Activated CD4-positive, alpha-beta T cell treated with anti-CD3 and anti-CD28 coated beads for 4 hours (primary cell): ENCODE data around the gene KCNJ9.

ENCODE experiments used
- DNase-seq, 2 donors: peaks; one replicate each; pipeline ENCODE4 v3.0.0-alpha.2; 2020

KCNJ9 gene

DNA sequence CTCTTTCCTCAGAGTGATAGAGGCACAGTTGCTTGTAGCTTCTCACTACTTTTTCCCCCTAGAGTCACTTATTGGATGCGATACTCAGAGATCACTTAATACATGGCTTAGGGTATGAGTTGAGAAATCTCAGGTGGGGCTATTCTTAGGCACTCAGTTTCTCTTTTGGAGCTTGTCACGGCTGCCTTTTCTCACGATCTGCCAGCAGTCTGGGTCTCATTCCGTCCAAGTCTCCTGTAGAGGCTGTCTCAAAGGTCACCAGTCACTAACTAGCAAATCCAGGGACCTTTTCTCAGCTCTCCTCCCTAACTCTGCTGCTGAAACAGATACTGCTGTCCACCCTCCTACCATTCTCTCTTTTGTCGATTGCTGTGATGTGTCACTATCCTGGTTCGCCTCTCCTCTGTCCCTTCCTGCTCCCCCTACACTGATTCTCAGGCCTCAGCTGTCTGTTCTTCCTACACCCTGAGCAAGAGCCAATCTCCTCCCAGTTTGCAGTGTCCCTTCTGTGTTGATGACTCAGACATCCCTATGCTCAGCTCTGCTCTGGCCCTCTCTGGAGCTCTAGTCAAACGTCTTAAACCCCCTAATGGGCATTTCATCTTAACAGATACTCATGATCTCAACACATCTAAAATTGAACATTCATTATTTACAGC is 46.7 kb downstream of the KCNJ9 start:
- no peak for DNase-seq

DNA sequence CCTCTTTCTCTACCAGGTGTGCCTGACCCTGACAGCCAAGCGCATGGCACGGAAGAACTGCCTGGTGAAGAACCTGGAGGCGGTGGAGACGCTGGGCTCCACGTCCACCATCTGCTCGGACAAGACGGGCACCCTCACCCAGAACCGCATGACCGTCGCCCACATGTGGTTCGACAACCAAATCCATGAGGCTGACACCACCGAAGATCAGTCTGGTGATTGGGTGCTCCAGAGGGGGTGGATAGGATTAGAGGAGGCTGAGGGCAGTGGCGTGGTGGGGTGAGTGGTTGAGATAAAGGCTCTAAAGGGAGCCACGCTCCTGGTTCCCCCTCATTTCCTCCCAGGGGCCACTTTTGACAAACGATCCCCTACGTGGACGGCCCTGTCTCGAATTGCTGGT is 47.3 kb downstream of the KCNJ9 start:
- DNase-seq: no peak

DNA sequence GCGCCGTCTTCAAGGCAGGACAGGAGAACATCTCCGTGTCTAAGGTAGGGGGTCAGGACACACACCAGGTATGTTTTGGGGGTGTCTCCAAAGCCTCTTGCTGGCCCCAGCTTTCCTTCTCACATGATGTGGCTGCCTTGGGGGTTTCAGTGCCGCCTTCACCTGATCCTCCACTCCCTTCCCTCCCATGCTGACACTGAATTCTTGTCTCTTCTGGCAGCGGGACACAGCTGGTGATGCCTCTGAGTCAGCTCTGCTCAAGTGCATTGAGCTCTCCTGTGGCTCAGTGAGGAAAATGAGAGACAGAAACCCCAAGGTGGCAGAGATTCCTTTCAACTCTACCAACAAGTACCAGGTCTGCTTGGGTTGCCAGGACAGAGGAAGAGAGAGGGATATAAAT is 47.7 kb downstream of the KCNJ9 start:
- no peak for DNase-seq

DNA sequence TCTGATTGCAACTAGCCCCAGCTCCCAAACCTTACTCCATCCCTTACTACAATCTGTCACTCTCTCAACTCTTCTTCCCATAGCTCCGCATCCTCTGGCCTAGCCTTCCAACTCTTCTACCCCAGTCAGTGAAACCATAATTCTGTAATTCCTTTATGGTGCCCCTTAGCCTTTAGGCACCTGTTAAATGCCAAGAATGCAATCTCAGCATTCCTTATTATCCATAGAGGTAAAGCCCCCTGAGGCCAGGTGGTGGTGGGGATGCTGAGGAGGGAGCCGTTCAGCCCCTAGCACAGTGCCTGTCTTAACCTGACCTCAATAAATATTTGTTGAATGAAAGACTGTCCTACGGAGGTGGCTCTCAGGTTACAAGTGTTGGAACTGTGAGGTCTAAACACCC is 48.2 kb downstream of the KCNJ9 start:
- no peak for DNase-seq

DNA sequence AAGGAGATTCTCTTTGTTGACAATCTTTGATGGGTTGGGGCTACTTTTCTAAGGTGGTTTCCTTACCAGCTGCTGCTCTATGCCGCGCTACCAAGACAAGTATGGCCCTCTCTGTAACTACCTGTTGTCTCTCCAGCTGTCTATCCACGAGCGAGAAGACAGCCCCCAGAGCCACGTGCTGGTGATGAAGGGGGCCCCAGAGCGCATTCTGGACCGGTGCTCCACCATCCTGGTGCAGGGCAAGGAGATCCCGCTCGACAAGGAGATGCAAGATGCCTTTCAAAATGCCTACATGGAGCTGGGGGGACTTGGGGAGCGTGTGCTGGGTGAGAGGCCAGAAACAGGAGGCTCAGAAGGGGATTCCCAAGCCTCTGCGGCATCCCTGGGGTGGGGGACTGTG is 48.6 kb downstream of the KCNJ9 start:
- DNase-seq: no peak

DNA sequence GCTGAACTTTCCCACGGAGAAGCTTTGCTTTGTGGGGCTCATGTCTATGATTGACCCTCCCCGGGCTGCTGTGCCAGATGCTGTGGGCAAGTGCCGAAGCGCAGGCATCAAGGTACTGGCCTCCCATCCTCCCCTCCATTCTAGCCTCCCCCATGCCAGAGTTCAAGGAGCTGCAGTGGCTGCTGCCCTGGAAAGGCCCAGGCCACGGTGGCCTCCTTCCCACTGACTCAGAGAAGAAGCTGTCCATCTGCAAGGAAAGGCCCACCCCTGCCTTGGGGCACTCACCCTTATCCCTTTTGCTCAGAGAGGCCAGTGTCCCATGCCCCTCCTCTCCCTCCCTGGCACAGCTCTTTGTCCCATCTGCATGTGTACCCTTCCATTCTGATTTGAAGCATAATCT is 49.1 kb downstream of the KCNJ9 start:
- DNase-seq: no peak

DNA sequence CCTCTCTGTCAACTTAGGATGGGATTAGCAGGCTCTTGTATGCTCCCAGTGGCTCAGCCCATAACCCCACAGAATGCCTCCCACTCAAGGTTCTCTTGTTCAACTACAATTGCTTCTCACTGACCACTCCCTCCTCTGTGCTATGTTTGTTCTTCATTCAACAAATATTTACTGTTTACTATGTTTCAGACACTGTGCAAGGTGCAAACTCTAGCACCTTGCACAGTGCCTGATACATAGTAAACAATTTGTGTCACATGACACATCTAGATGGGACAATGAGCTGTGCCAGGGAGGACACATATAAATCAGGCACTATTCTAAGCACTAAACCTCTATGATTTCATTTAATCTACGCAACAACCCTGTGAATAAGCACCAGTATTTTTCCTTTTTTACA is 49.6 kb downstream of the KCNJ9 start:
- no peak for DNase-seq

DNA sequence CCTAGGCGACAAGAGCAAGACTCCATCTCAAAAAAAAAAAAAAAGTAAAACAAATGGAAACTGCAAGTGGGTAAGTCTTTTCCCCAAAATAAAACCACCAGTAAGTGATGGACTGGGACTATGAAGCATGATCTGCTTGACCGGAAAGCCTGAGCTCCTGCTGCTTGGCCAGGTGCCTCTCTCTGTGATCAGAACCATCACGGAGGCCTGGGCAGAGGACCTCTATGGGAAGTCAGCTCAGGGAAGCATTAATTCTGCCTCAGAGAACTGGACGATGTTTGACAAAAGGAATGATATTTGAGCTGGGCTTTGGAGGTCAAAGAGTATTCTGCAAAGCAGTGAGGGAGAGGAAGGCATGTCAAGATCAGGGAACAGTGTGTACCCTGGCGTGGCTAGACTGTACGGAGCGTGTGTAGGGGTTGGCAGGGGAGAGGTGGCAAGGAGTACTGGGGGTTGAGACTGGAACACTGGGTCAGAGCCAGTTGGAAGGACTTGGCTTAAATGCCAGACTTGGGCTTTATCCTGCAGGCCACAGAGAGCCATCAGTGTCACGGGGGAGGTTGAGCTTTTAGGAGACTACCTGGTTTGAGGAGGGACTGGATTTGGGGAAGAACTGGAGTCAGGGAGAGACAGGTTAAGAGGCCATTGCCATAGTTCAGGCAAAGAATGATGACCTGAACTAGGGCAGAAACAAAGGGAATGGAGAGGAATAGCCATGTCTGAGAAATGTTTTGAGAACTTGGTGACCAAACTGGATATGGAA is 50.6 kb downstream of the KCNJ9 start:
- DNase-seq: no peak

DNA sequence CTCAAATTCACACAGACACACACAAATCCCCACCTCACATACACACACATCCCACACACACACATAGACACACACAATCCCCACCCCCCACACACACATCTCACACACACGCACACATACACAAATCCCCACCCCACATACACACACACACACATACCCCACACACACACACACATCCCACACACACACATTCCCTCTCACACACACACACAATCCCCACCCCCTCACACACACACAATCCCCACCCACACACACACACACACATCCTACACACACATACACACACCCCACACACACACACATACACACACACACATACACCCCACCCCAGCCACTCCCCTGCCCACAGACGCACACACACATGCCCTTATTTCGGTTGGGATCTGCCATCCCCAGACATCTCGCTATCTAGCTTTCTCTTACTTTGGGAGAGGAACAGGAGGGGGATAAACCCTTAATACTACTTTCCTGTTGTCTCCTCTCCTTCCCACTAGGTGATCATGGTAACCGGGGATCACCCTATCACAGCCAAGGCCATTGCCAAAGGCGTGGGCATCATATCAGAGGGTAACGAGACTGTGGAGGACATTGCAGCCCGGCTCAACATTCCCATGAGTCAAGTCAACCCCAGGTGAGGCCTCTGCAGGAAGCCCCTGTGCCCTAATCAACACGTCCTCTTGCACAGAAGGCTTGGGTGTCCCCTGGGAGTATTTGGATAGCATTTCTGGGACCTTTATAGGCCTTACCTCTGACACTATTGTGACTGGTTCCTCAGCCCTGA is 52.8 kb downstream of the KCNJ9 start:
- DNase-seq: no peak

DNA sequence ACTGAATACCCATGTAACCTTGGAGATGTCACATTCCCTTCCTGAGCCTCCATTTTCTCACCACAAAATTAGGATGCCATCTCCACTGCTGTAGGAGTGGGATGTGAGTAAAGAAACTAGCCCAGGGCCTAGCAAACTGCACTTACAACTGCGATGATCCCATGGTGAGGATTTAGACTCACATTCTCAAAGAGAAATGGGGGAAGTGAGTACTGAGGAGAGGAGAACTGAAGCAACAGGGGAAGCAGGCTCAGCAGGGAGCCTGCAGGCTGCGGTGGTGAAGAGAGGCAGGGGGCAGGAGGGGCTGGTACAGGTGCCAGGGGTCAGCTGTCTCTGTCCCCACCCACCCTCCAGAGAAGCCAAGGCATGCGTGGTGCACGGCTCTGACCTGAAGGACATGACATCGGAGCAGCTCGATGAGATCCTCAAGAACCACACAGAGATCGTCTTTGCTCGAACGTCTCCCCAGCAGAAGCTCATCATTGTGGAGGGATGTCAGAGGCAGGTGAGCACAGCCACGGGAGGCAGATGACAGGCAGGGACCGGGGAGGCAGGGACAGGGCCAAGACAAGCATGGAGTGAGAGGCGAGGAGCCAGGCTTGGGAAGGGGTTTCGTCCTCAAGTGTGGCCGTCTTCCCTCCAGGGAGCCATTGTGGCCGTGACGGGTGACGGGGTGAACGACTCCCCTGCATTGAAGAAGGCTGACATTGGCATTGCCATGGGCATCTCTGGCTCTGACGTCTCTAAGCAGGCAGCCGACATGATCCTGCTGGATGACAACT is 53.6 kb downstream of the KCNJ9 start:
- no peak for DNase-seq

DNA sequence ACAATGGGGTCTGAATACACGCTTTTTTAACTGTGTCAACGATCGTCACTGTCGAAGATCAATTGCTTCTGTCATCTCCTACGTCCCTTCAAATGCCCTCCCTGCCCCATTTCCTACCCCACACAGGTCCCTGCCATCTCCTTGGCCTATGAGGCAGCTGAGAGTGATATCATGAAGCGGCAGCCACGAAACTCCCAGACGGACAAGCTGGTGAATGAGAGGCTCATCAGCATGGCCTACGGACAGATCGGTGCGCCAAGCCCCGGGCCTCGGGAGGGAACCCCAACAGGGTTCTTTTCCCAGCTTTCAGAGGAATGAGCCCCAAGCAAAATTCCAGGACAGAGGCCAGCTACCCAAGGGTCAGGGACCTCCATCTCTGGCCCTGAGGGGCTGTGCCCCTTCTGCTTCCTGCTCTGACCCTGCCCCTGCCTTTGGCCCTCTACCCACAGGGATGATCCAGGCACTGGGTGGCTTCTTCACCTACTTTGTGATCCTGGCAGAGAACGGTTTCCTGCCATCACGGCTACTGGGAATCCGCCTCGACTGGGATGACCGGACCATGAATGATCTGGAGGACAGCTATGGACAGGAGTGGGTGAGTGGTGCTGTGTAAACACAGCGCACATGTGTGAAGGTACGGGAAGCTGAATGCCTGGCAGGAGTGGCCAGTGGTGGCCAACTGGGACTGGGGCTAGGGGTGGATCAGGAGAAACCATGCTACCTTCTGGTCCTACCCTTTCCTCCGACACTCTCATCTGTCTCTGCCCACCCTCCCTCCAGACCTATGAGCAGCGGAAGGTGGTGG is 55.0 kb downstream of the KCNJ9 start:
- DNase-seq: no peak

DNA sequence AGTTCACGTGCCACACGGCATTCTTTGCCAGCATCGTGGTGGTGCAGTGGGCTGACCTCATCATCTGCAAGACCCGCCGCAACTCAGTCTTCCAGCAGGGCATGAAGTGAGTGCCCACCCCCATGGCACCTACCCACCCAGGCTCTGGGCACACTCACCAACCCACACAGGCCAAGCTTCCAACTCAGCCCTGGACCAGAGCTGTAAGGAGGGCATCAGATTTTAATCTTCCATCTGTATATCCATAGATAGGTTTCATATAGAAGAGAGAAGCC is 55.5 kb downstream of the KCNJ9 start:
- DNase-seq: no peak

DNA sequence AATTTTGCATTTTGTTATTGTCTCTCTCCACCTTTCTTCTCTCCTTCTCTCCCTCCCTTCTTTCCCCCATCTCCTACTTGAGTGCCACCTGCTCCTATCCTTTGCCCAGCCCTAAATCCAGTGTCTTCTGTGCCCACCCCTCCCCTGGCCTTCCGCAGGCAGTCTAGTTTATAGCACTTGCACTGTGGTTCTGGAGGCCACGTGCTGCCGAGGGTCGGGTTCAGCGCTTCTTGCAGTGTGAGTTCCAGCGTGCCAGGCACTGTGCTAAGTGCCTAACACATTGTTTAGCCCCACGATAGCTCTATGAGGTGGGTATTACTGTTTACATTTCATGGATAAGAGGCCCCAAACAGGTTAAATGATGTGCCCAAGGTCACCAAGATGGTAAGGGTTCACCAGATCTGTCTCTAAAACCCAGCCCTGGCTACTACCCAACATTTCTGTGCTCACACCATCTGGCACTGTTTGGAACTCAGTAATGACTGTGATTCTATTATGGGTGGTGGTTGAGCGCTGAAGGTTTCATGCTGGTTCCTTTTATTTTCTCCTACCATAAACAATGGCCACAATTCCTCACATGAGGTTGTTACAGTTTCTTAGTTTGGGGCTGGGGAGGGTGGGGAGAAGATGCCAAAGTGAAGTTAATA is 56.0 kb downstream of the KCNJ9 start:
- no peak for DNase-seq

DNA sequence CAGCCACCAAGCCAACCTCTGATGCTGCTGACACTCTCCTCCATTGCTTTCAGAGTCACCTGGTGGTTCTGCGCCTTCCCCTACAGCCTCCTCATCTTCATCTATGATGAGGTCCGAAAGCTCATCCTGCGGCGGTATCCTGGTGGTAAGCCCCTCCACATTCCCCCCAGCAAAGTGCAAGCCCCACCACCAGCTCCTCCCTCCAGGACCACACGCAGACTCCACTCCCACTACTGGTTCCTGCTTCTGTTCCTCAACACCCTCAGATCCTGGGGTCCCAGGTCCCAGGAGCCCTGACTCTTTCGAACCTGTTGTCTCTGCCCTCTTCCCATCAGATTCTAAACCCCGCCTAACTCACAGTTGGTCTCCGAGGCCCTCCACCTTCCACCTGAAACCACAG is 58.5 kb downstream of the KCNJ9 start:
- no peak for DNase-seq
